Stimulated activated CD4-positive, alpha-beta T cell treated with anti-CD3 and anti-CD28 coated beads, TNF-alpha, amount 100 ng/mL, for 24 hours (primary cell): ENCODE data around the gene MORF4L1.
"Not testable (repeated sequence)": the region's sequence is repeated elsewhere in the genome, so short reads cannot be mapped to it uniquely, and the experiment has no call there.

Experiments used
- DNase-seq, 3 experiments: peaks; one replicate each; pipeline ENCODE4 v3.0.0-alpha.2; 2020; ENCODE audit warnings: low read depth in 3 of 3

The MORF4L1 gene

DNA sequence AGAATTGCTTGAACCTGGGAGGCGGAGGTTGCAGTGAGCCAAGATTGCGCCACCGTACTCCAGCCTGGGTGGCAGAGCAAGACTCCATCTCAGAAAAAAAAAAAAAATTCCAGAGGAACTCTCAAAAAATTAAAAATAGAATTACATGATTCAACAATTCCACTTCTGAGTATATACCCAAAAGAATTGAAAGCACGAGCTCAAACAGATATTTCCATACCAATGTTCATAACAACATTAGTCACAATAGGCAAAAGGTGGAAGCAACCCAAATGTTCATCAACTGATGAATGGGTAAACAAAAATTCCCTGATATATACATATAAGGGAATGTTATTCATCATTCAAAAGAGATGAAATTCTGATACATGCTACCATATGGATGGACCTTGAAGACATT lies 16.9 kb upstream of the MORF4L1 start:
- no peak for DNase-seq

DNA sequence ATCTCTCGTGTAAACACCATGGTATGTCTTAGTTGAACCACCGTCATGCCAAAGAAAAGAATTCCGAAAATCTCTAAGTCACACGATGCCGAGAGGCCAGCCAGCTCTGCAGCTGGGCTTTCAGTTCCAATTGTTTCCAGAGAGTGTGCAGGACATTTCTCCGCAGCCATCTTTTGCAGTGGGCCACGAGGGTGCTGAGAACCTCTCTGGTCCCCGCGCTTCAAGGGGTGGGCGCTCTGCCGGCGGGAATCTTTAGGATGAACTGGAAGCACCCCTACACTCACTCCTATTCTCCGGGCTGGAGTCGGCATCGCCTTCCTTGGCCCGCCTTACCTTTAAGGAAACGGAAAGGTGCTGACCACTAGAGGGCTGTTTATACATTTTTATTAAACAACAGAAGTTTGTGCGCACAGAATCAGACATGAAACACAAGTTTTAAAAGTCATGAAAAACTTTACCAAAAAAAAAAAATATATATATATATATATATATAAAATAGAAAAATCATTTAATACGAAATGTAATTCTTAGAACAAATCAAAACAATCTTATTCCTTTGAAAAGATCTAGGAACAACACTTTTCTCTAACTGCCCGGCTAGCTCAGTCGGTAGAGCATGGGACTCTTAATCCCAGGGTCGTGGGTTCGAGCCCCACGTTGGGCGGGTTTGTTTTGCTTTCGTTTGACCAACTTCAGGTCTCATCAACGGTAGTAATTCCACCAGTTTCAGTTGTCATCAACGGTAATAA lies 12.5 kb upstream of the MORF4L1 start:
- peak; percentile 57 to 77 (median 60) for DNase-seq

DNA sequence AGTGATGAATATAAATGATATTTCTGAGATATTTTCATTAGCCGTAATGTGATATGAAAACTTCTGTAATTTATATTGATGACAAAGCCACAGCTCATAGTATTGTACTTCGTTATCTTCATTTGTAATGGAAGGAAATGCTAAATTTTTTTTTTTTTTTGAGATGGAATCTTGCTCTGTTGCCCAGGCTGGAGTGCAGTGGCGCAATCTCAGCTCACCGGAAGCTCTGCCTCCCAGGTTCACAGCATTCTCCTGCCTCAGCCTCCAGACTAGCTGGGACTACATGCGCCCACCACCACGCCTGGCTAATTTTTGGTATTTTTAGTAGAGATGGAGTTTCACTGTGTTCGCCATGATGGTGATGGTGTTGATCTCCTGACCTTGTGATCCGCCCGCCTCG lies 7.1 kb upstream of the MORF4L1 start:
- not testable (repeated sequence) for DNase-seq

DNA sequence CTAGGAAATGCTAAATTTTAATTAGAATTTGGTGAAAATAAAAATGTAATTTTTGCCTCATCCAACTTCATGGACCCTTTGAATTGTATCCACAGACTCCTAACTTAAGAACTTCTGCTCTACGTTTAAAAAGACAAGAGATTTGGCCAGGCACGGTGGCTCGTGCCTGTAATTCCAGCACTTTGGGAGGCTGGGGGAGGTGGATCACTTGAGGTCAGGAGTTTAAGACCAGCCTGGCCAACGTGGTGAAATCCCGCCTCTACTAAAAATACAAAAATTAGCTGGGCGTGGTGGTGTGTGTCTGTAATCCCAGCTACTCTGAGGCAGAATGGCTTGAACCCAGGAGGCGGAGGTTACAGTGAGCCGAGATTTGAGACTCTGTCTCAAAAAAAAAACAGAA lies 6.7 kb upstream of the MORF4L1 start:
- not testable (repeated sequence) for DNase-seq

DNA sequence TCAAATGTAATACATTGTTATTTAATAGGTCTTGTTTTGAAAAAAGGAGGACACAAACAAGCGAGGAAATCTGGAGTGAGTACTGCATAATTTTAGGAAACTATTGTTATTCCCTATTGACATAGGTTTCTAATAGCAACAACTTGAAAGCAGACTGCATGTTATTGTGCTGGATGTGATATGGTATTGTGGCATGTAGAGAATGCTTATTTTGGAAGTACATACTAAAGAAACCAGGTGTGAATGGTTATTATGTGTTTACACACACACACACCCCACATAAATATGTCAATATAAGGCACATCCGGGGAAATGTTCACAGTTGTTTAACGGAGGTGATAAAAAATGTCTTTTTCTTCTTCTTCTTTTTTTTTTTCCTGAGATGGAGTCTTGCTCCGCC lies 5.9 kb upstream of the MORF4L1 start:
- no peak for DNase-seq

DNA sequence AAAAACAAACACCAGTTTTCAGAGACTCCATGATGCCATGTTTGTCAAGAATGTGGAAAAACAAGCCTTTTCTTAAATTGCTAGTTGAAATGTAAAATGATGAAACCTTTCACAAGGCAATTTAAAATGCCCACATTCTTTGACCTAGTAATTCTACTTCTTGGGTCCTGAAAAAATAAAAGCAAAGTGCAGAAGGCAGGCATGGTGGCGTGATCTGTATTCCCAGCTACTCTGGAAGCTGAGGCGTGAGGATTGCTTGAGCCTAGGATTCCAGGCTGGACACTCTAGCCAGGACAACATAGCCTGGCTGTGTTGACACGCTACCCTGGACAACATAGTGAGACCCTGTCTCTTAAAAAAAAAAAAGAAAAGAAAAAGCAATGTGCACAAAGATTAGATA lies 4.3 kb upstream of the MORF4L1 start:
- no peak for DNase-seq

DNA sequence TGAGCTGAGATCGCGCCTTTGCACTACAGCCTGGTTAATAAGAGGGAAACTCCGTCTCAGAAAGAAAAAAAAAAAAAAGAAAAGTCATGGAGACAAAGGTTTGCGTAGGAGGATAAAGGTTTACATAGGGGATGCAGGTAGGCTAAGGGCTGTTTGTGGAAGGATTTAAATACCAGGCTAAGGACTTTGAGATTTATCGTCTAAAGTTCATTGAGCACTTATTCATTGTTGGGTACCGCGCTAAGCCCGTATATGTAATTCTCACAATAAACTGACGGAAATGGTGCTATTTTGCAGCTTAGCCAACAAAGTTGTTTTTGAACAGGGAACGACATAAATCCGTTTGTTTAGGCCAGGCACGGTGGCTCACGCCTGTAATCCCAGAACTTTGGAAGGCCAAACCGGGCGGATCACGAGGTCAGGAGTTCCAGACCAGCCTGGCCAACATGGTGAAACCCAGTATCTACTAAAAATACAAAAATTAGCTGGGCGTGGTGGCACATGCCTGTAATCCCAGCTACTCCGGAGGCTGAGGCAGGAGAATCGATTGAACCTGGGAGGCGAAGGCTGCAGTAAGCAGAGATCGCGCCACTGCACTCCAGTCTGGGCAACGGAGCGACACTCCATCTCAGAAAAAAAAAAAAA lies 1.1 kb upstream of the MORF4L1 start:
- not testable (repeated sequence) for DNase-seq

DNA sequence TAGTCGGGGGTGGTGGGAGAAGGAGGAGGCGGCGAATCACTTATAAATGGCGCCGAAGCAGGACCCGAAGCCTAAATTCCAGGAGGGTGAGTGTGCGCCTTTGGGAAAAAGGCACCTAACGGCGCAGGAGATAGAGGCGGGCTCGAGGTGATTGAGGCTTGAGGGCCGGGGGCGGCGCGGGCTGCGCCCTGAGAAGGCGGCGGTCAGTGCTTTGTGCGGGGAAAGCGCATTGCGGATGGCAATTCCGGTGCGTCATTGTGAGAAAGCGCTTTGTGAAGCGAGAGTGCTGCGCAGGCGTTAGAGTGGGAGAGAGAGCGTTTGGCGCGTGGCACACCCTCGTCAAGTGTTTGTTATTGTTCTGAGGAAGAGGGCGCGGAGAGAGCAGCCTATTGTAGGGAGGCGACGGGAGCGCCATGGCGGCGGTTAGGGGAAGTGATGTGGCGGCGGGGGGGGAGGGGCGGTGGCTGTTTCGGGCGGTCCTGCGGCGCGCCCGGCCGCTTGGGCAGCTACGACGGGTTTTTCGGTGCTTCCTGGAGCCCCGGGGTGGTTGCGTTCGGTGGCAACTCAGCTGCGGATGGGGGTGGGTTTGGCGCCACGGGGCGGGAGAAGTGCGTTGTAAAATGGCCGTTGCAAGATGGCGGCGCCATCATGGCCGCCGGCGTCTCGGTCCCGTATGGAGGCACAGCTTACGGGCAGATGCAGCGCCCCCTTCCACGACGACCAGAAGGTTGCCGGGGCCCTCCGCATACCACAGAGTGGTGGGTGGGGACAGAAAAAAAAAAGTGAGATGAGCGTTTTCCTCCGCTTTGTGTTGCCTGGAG lies 492 bp downstream of the MORF4L1 start:
- peak; percentile 83 to 90 (median 85) for DNase-seq

DNA sequence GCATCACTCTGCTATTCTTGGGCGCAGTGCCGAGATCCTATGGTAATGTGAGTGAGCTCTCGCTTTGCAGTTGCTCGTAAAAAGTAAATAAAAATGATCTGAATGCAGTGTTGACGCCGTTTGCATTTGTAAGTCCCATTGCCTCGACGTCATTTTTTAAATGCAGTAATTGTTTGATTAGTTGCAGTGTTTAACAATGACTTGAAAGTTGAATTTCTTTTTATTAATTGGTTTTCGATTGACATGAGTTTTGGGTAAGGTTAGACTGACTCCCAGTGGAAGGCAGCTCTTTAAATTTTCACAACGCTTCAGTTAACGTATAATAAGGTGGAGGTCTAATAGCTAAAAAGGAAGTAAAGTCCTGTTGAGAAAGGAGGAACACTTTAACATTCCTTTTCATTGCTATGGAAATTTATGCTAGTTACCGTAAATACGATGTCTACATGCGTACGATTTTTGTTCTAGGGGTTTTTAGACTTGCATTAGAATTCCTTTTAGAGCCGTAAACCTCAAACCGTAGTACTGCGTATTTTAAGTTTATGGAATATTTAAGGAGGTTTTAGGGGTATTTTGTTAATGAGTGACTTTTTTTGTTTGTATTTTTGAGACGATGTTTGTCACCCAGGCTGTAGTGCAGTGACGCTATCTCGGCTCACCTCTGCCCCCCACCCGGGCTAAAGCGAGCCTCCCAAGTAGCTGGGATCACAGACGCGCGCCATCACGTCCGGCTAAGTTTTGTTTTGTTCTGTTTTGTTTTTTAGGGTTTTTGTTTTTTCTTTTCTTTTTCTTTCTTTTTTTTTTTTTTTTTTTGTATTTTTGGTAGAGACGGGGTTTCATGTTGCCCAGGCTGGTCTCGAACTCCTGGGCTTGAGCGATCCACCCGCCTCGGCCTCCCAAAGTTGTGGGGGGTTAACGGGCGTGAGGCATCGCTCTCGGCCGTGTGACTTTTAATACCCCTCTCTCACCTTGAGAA lies 1.4 kb downstream of the MORF4L1 start:
- peak in 1 of 3 experiments; percentile 33 for DNase-seq

DNA sequence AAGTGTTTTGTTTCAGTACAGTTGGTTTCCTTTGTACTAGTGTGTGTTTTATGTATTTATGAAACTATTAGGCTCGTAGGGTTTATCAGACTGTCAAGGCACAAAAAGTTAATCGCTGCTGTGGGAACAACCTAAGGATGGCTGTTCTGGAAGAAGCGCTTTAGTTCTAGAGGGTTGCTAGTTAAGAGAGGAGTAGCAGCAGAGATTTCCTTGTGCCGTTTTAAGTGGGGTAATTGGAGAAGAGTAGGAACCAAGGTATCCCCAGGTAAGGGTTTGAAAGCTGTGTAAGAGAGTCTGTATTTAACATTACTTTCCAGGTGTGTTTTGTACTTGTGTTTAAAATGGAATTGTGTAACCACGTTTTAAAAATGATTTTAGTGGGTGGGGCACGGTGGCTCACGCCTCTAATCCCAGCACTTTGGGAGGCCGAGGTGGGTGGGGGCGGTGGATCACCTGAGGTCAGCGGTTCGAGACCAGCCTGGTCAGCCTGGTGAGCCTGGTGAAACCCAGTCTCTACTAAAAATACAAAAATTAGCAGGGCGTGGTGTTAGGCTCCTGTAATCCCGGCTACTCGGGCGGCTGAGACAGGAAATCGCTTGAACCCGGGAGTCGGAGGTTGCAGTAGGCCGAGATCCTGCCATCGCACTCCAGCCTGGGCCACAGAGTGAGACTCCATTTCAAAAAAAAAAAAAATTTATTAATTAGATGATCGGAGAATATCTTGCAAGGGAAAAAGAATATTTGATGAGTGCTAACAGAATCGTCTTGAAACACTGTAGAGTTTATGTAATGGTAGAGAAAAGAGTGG lies 2.6 kb downstream of the MORF4L1 start:
- no peak for DNase-seq

DNA sequence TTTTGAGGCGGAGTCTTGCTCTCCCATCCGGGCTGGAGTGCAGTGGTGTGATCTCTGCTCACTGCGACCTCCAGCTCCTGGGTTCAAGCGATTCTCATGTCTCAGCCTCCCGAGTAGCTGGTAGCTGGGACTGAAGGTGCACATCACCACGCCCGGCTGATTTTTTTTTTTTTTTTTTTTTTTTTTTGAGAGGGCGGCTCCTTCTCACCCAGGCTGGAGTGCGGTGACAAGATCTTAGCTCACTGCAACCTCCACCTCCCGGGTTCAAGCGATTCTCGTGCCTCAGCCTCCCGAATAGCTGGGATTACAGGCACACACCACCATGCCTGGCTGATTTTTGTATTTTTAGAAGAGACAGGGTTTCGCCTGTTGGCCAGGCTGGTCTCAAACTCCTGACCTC lies 4.3 kb downstream of the MORF4L1 start:
- DNase-seq, result not testable (repeated sequence)

DNA sequence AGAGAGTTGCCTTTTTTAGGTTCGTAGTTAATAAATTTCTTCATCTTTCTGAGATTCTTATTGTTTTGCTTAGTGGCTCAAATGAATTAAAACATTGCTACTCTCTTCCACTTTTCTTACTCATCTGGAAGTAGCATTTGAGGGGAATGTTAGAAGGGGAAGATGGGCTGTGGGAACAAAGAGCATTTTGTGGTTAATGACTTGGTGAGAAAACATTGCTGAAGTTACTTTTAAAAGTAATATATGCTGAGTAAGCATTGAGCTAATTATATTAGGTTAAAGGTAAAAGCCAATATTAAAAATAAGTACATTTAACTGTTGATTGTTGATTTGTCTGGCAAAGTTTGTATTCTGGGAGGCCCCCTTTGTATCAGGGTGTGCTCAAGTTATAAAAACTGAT lies 5.7 kb downstream of the MORF4L1 start:
- no peak for DNase-seq

DNA sequence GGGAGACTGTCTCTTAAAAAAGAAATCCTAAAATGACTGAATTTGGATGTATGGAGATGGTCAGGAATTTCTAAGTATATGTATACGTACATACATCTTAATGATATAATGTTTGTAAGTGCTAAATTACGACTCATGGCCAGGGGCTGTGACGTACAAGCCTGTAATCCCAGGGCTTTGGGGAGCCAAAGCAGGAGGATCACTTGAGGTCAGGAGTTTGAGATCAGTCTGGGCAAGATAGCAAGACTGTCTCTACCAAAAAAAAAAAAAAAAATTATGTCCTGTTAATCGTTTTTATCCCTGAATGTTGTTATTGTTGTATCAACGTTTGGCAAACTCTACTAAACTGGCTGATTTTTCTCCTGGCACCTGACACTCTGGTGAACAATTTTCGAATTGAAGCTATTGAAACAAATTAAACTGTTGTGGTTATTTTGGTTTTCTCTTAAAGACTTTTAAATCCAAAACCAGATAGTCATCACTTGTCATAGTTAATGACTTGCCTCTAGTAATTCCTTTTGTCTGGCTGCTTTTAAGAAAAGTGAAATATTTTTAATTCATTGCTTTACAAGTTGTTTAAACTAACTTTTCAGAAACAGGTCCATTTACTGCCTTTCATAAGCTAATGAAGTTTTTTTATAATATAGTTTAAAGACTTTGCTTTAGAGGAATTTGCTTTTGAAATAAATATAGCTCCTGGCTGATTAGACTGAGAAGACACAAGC lies 7.0 kb downstream of the MORF4L1 start:
- no peak for DNase-seq

DNA sequence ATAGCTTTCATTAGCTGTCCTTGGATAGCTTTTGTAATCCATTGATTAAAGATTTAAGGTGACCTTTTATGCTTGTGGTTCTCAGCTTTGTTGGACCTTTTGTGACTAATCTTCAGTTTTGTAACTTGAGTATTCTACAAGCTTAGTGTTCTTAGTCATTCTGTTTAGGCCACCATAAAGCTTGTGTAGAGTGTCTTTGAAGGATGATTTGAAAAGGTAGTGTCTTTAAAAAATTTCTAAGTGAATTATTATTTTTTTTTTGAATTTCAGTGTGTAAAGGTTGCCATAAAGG lies 7.5 kb downstream of the MORF4L1 start:
- no peak for DNase-seq

DNA sequence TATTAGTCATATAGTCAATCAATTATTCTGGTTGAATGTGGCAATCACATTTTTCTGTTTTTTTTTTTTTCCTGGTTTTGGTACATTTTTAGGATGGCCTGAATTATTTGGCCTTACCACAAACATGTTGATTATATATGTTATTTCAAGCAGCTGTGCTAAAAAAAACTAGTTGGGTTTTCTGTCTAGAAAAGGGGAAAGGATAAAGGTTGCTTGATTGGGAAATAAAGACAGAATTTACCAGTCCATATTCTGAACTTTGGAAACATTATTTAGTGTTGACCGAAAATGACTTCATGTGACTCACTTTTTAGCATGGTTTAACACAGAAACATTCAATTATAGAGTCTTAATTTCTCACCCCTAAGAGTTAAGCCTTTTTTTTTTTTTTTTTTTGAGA lies 8.1 kb downstream of the MORF4L1 start:
- no peak for DNase-seq

DNA sequence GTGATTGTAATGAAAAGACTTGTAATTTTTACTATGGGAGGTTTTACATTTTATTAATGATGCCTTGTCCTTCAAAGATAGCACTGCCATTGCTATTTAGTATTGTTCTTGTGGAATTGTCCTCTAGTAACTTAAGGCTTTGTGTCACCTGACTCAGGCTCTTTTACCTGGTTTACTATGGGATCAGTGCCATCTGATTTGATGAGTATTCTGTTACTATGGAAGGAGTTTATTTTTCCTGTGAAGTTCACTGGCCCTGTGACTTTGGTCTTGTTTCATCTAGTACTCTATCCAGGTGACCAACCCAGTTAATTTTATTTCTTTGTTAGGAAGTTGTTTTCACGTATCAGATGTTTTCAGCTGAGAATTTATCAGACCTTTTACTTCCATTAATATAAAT lies 9.0 kb downstream of the MORF4L1 start:
- DNase-seq, result no peak

DNA sequence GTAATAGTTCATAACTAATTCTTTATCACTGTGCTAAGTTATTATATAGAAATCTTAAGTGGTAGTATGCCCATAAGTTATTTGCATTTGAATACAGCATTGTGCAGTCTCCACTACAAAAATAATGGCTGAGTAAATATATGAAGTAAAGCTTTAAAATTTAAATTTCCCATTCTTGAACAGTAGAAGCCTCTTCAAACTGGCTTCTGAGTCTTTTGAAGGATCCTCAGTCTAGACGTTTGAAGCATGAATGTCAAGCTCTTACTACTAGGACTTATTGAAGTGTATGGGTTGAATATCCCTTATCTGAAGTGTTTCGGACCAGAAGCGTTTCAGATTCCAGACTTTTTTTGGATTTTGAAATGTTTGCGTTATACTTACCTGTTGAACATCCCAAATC lies 16.3 kb downstream of the MORF4L1 start:
- no peak for DNase-seq

DNA sequence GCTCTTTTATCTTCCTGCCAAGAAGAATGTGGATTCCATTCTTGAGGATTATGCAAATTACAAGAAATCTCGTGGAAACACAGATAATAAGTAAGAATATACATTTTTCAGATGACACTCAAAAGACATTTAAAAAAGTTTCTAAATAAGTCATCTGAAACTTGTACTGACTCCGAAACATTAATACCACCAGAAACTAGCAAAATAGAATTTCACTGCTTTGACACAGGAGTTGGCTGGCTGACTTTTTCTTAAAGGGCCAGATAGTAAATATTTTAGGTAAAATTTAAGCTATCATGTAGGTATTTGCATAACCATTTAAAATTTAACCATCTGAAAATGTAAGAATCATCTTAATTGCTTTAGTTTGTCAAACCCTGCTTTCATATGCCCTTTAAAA lies 20.8 kb downstream of the MORF4L1 start:
- DNase-seq, result no peak

DNA sequence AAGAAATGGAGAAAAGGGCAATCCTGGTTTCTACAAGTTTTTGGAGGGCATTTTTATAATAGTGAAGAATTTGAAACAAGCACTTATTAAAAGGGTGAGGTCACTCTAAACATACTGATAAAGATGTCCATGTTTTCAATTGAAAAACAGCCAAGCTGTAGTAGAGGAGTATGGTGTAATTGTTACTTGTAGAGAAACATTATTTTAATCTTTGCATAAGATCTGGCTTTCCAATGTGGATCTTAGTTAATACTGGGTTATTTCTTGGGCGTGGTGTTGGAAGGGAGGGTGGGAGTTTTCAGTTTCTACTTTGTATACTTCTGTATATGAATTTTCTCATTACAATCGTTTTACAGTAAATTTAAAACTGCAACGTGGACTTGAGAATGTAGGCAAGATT lies 22.8 kb downstream of the MORF4L1 start:
- DNase-seq, result no peak

DNA sequence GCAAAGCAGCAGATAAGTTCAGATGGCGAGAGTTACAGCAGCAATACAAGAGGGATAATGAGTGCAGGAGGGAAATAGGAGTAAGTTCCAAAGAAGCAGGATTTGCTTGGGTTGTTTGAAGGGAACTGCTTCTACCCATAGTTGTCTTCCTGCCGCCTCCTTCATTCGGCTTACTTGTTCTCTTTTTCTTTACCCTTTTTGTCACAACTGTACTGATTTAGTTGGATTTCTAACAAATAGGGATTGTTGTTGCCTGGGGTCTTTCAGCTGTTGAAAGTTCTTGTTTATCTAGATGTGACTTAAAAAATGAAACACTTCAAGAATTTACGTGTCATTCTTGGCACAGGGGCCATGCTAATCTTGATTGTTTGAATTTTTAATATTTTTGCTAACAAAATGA lies 25.9 kb downstream of the MORF4L1 start:
- DNase-seq, result no peak
